Suprapubic skin (tissue), 4 donors: ENCODE measurements around the gene CHD9.

Source experiments
- POLR2A ChIP-seq, 2 donors: fragments of 450-650 bp; IDR thresholded peaks; one replicate each; pipeline ENCODE4 v1.6.1; 2017; ENCODE audit warnings: antibody characterized with exemption in 2 of 2, mild to moderate bottlenecking in 2 of 2, moderate library complexity in 2 of 2
- POLR2AphosphoS5 ChIP-seq, 3 donors: sonication (generic); formaldehyde crosslinking; IDR thresholded peaks; one replicate each; pipeline ENCODE4 v1.6.1; 2017; ENCODE audit warnings: antibody characterized with exemption in 3 of 3
- TF ChIP-seq, protein P1 (sequence below), 2 donors: fragments of 200-600 bp in 1 of 2; fragments of 450-650 bp in 1 of 2; sonication (generic) in 1 of 2; IDR thresholded peaks; one replicate each; pipeline ENCODE4 v1.5.1; 2016 to 2019; ENCODE audit warnings: antibody characterized with exemption in 2 of 2, mild to moderate bottlenecking in 1 of 2, moderate library complexity in 1 of 2

DNA sequence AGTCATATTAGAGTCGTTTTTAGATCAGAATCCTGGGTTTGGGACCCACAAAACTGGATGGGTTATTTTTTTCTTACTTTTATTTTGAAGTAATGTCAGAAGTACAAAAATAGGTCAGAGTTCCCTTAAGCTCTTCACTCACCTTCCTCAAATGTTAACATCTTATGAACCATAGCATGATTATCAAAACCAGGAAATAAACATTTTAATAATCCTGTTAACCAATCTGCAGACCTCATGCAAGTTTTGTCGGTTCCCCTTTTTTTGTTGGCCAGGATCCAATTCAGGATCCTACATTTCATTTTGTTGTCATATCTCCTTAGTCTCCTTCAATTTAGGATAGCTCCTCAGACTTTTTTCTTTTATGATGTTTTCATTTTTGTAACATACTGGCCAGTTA, 162.0 kb downstream of the CHD9 start:
- TF ChIP-seq, protein P1, sequence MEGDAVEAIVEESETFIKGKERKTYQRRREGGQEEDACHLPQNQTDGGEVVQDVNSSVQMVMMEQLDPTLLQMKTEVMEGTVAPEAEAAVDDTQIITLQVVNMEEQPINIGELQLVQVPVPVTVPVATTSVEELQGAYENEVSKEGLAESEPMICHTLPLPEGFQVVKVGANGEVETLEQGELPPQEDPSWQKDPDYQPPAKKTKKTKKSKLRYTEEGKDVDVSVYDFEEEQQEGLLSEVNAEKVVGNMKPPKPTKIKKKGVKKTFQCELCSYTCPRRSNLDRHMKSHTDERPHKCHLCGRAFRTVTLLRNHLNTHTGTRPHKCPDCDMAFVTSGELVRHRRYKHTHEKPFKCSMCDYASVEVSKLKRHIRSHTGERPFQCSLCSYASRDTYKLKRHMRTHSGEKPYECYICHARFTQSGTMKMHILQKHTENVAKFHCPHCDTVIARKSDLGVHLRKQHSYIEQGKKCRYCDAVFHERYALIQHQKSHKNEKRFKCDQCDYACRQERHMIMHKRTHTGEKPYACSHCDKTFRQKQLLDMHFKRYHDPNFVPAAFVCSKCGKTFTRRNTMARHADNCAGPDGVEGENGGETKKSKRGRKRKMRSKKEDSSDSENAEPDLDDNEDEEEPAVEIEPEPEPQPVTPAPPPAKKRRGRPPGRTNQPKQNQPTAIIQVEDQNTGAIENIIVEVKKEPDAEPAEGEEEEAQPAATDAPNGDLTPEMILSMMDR (IDR thresholded peaks at IDR 0.05) = no peak
- TF ChIP-seq POLR2A (IDR thresholded peaks at IDR 0.05) (no peak), POLR2AphosphoS5 (IDR thresholded peaks at IDR 0.05) (no peak)
